WTC11 (cell line): ENCODE results near the gene OR10V1. TPM values are rescaled to one million over a fixed set of nuclear protein-coding genes. Genes with fewer than 3 reads are reported as not detected.
A peak's percentile ranks its signal among the peaks of the same experiment; 100 is the strongest.

Experiments used
- ATAC-seq: fragments of 200-7000 bp; cut with Tn5 transposase; 2 replicates; pipeline ENCODE4 v1.10.0; 2021; ENCODE audit warnings: mild to moderate bottlenecking, moderate library complexity
- CTCF ChIA-PET: fragments of 300-600 bp; sonication (Branson Sonifier 250); formaldehyde crosslinking; loops from one replicate; lab custom pipeline; 2021; ENCODE audit warnings: antibody characterized with exemption; lab: Charles Lee
- POLR2A ChIA-PET: fragments of 350-600 bp; sonication (Branson Sonifier 250); formaldehyde crosslinking; loops from one replicate; lab custom pipeline; 2021; ENCODE audit warnings: antibody characterized with exemption; lab: Charles Lee
- DNase-seq: peaks from one replicate; pipeline ENCODE4 v3.0.0; 2021; ENCODE audit warnings: low spot score
- H3K27ac Mint-ChIP-seq: 2 replicates; pipeline ENCODE4 v1.8.0; 2021; ENCODE audit warnings: mixed read lengths
- H3K27me3 Mint-ChIP-seq: 2 replicates; pipeline ENCODE4 v1.8.0; 2021; ENCODE audit warnings: low read depth, mild to moderate bottlenecking, moderate library complexity, mixed read lengths
- H3K36me3 Mint-ChIP-seq: 2 replicates; pipeline ENCODE4 v1.8.0; 2021; ENCODE audit warnings: mixed read lengths
- H3K4me1 Mint-ChIP-seq: 2 replicates; pipeline ENCODE4 v1.8.0; 2022; ENCODE audit warnings: mixed read lengths
- H3K4me3 Mint-ChIP-seq: 2 replicates; pipeline ENCODE4 v1.8.0; 2021; ENCODE audit warnings: mild to moderate bottlenecking, moderate library complexity, mixed read lengths
- H3K9me3 Mint-ChIP-seq: 2 replicates; pipeline ENCODE4 v1.8.0; 2021; ENCODE audit warnings: mixed read lengths
- ATF1 ChIP-seq: sonication (generic); formaldehyde crosslinking; IDR thresholded peaks from 2 replicates; pipeline ENCODE4 v1.8.1; 2023; ENCODE audit warnings: mild to moderate bottlenecking, moderate library complexity, missing genetic modification reagents
- CDX4 ChIP-seq: fragments of 250-450 bp; sonication (Bioruptor Pico); IDR thresholded peaks from 2 replicates; pipeline ENCODE4 v1.9.0; 2021; ENCODE audit warnings: moderate library complexity, mild to moderate bottlenecking, inconsistent platforms, borderline replicate concordance
- CREB1 ChIP-seq: sonication (generic); formaldehyde crosslinking; IDR thresholded peaks from 2 replicates; pipeline ENCODE4 v1.8.0; 2023; ENCODE audit warnings: mild to moderate bottlenecking, missing genetic modification reagents
- E2F5 ChIP-seq: sonication (generic); formaldehyde crosslinking; IDR thresholded peaks from 2 replicates; pipeline ENCODE4 v1.8.1; 2022; ENCODE audit warnings: mild to moderate bottlenecking, moderate library complexity, missing genetic modification reagents
- ELF4 ChIP-seq: sonication (generic); formaldehyde crosslinking; IDR thresholded peaks from 2 replicates; pipeline ENCODE4 v1.8.1; 2022; ENCODE audit warnings: low read depth, mild to moderate bottlenecking, moderate library complexity, missing genetic modification reagents
- ERG ChIP-seq: fragments of 250-450 bp; sonication (Bioruptor Pico); IDR thresholded peaks from 2 replicates; pipeline ENCODE4 v1.8.0; 2021; ENCODE audit warnings: mild to moderate bottlenecking
- ESRRA ChIP-seq: sonication (generic); formaldehyde crosslinking; IDR thresholded peaks from 2 replicates; pipeline ENCODE4 v1.8.1; 2022; ENCODE audit warnings: mild to moderate bottlenecking, missing genetic modification reagents, borderline replicate concordance
- FOXP4 ChIP-seq: sonication (generic); formaldehyde crosslinking; IDR thresholded peaks from 2 replicates; pipeline ENCODE4 v1.8.0; 2022; ENCODE audit warnings: mild to moderate bottlenecking, missing genetic modification reagents
- GABPB1 ChIP-seq: sonication (generic); formaldehyde crosslinking; IDR thresholded peaks from 2 replicates; pipeline ENCODE4 v1.8.1; 2023; ENCODE audit warnings: mild to moderate bottlenecking, missing genetic modification reagents
- GRHL2 ChIP-seq: fragments of 250-450 bp; sonication (Bioruptor Pico); IDR thresholded peaks from 2 replicates; pipeline ENCODE4 v1.8.0; 2022; ENCODE audit warnings: mild to moderate bottlenecking, moderate library complexity; ENCODE audit not compliant: insufficient replicate concordance, severe bottlenecking
- NFE2L1 ChIP-seq: sonication (generic); formaldehyde crosslinking; IDR thresholded peaks from 2 replicates; pipeline ENCODE4 v1.8.1; 2023; ENCODE audit warnings: missing genetic modification reagents
- NR1H2 ChIP-seq: sonication (generic); formaldehyde crosslinking; IDR thresholded peaks from 2 replicates; pipeline ENCODE4 v1.9.0; 2021; ENCODE audit warnings: mild to moderate bottlenecking, moderate library complexity, missing genetic modification reagents
- RELA ChIP-seq: sonication (generic); formaldehyde crosslinking; IDR thresholded peaks from 2 replicates; pipeline ENCODE4 v1.8.1; 2022; ENCODE audit warnings: missing genetic modification reagents, mild to moderate bottlenecking, borderline replicate concordance
- ZMAT4 ChIP-seq: fragments of 250-450 bp; sonication (Bioruptor Pico); IDR thresholded peaks from 2 replicates; pipeline ENCODE4 v1.9.0; 2021; ENCODE audit warnings: mild to moderate bottlenecking
- ZNF219 ChIP-seq: sonication (generic); formaldehyde crosslinking; IDR thresholded peaks from 2 replicates; pipeline ENCODE4 v1.8.0; 2023; ENCODE audit warnings: missing genetic modification reagents, mild to moderate bottlenecking, borderline replicate concordance
- ZNF232 ChIP-seq: sonication (generic); formaldehyde crosslinking; IDR thresholded peaks from 2 replicates; pipeline ENCODE4 v1.8.0; 2022; ENCODE audit warnings: mild to moderate bottlenecking, missing genetic modification reagents
- ZNF423 ChIP-seq: fragments of 250-450 bp; sonication (Bioruptor Pico); IDR thresholded peaks from 2 replicates; pipeline ENCODE4 v2.1.2; 2022; ENCODE audit warnings: mild to moderate bottlenecking, moderate library complexity
- ZNF512 ChIP-seq: sonication (generic); formaldehyde crosslinking; IDR thresholded peaks from 2 replicates; pipeline ENCODE4 v1.8.1; 2022; ENCODE audit warnings: missing genetic modification reagents, borderline replicate concordance
- ZSCAN18 ChIP-seq: fragments of 250-450 bp; sonication (Bioruptor Pico); IDR thresholded peaks from 2 replicates; pipeline ENCODE4 v2.1.2; 2022; ENCODE audit warnings: mild to moderate bottlenecking, moderate library complexity
- total RNA-seq: library from RNA; stranded (reverse); gene quantifications from 3 replicates; pipeline ENCODE4 v1.2.3, GENCODE V29; 2021

OR10V1 gene
- total RNA-seq, 1 experiment from 2014 or later = not detected

GRCh38 chr11:59668950-59669610, 44.6 kb downstream of the OR10V1 start, which contains the start of gene PATL1 (continued):
- peak; percentile 9; the same call in 1 of the 2 replicates for TF ChIP-seq FOXP4 (CRISPR knock-in tag)
- TF ChIP-seq ZMAT4 (CRISPR knock-in tag) = no peak
- TF ChIP-seq ZSCAN18 (CRISPR knock-in tag) = no peak
- TF ChIP-seq RELA (CRISPR knock-in tag) = no peak
- TF ChIP-seq ELF4 (CRISPR knock-in tag) = no peak

GRCh38 chr11:59668188-59668949, 45.3 kb downstream of the OR10V1 start:
- Mint-ChIP-seq H3K27me3 (no peaks in the 10 kb centered on the region; the same call in 1 of the 2 replicates), H3K4me3 (peak overlapping the region; percentile 91), H3K9me3 (no peaks in the 10 kb centered on the region), H3K36me3 (peaks cover 30% of the 10 kb centered on the region), H3K27ac (peak overlapping the region; percentile 92), H3K4me1 (peaks cover 18% of the 10 kb centered on the region)
- POLR2A ChIA-PET = interaction anchor here (0.7 to 2.0 kb wide), 10 partner anchors 52 to 497 kb away, joined by 3 to 13 read pairs (median 4); partner anchors contain the start of genes DTX4, MRPL16, OSBP and STX3
- DNase-seq (peak; percentile 81), ATAC-seq (peak; percentile 62)
- CTCF ChIA-PET = interaction anchor here (0.6 to 2.5 kb wide), 12 partner anchors 9 to 1231 kb away, joined by 3 to 16 read pairs (median 4); partner anchors contain the start of genes OSBP and STX3
- TF ChIP-seq ESRRA (CRISPR knock-in tag) = no peak
- TF ChIP-seq ERG = no peak
- TF ChIP-seq NR1H2 = no peak
- TF ChIP-seq ZNF423 = no peak
- TF ChIP-seq GABPB1 (CRISPR knock-in tag) = no peak
- TF ChIP-seq ZNF219 (CRISPR knock-in tag) = no peak
- TF ChIP-seq NFE2L1 (CRISPR knock-in tag) = no peak
- no peak for TF ChIP-seq ELF4 (CRISPR knock-in tag)
- TF ChIP-seq ZNF512 (CRISPR knock-in tag) = no peak
- no peak for TF ChIP-seq GRHL2 (CRISPR knock-in tag)
- no peak for TF ChIP-seq ATF1
- TF ChIP-seq ZNF232 (CRISPR knock-in tag) = no peak
- TF ChIP-seq CDX4 (CRISPR knock-in tag) = no peak
- TF ChIP-seq CREB1 = no peak
- TF ChIP-seq E2F5 (CRISPR knock-in tag) = no peak
